Right atrium auricular region (tissue), 2 donors: ENCODE data around the gene SPATC1L. TPM values are rescaled to one million over a fixed set of nuclear protein-coding genes. Genes with fewer than 3 reads are reported as not detected.
A peak's percentile ranks its signal among the peaks of the same experiment; 100 is the strongest.
"Not testable (repeated sequence)": the region's sequence is repeated elsewhere in the genome, so short reads cannot be mapped to it uniquely, and the experiment has no call there.

Experiments
- DNase-seq: peaks from one replicate; pipeline ENCODE4 v3.0.0-alpha.2; 2019; ENCODE audit warnings: low spot score
- H3K27ac ChIP-seq, 2 donors: fragments of 200-600 bp; sonication (generic); 1 replicate in 1 of 2; 2 replicates in 1 of 2; pipeline ENCODE4 v1.5.1; 2016 to 2019
- H3K27me3 ChIP-seq, 2 donors: fragments of 200-600 bp; sonication (generic); one replicate each; pipeline versions ENCODE4 v1.5.1 to v1.6.0; 2017 to 2019
- H3K36me3 ChIP-seq: fragments of 200-600 bp; sonication (generic); one replicate; pipeline ENCODE4 v1.5.1; 2016
- H3K4me1 ChIP-seq, 2 donors: fragments of 200-600 bp; sonication (generic); one replicate each; pipeline versions ENCODE4 v1.5.1 to v1.6.0; 2017 to 2019
- H3K4me3 ChIP-seq, 2 donors: fragments of 200-600 bp; sonication (generic); 1 replicate in 1 of 2; 2 replicates in 1 of 2; pipeline ENCODE4 v1.5.1; 2017 to 2019; ENCODE audit warnings: mild to moderate bottlenecking in 1 of 2, moderate library complexity in 1 of 2
- H3K9me3 ChIP-seq, 2 donors: fragments of 200-600 bp; sonication (generic); one replicate each; pipeline ENCODE4 v1.5.1; 2019
- total RNA-seq, 2 donors: library from RNA; depleted of rRNA; stranded (reverse); fragments of >200 nt; gene quantifications; one replicate each; pipeline ENCODE4 v1.1.0, GENCODE V29; 2016
- TF ChIP-seq, protein P1 (sequence below), 2 donors: fragments of 200-600 bp; sonication (generic); IDR thresholded peaks; one replicate each; pipeline ENCODE4 v1.5.1; 2019; ENCODE audit warnings: antibody characterized with exemption in 2 of 2

Gene SPATC1L
- total RNA-seq, 2 donors from 2014 or later = 8.7 to 12.5 TPM

DNA sequence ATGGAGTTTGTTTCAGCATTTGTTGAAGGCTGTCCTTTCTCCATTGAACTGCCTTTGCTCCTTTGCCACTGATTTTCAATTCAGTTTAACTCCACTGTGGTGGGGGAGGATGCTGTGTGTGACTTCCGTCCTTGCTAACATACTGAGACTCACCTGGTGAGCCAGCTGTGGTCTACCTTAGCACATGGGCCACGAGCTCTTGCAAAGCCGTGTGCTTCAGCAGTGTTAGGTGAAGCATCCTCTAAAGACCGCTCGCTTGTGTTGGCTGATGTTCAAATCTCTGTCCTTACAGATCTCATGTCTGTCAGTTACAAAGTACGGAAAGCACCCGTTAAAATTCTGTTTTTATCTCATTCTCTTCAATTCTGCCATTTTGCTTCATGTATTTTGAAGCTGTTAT lies 3.6 kb upstream of the SPATC1L start:
- TF ChIP-seq, protein P1, sequence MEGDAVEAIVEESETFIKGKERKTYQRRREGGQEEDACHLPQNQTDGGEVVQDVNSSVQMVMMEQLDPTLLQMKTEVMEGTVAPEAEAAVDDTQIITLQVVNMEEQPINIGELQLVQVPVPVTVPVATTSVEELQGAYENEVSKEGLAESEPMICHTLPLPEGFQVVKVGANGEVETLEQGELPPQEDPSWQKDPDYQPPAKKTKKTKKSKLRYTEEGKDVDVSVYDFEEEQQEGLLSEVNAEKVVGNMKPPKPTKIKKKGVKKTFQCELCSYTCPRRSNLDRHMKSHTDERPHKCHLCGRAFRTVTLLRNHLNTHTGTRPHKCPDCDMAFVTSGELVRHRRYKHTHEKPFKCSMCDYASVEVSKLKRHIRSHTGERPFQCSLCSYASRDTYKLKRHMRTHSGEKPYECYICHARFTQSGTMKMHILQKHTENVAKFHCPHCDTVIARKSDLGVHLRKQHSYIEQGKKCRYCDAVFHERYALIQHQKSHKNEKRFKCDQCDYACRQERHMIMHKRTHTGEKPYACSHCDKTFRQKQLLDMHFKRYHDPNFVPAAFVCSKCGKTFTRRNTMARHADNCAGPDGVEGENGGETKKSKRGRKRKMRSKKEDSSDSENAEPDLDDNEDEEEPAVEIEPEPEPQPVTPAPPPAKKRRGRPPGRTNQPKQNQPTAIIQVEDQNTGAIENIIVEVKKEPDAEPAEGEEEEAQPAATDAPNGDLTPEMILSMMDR (IDR thresholded peaks at IDR 0.05) = no peak
- Histone ChIP-seq H3K9me3 (no peaks in the 10 kb centered on the region), H3K27me3 (no peaks in the 10 kb centered on the region), H3K27ac (peak overlapping the region; percentile 80 to 89), H3K4me3 (no peak overlapping the region), H3K36me3 (peaks cover 9% of the 10 kb centered on the region), H3K4me1 (peaks cover 0 to 58% of the 10 kb centered on the region in 2 donors)
- DNase-seq = peak; percentile 53

DNA sequence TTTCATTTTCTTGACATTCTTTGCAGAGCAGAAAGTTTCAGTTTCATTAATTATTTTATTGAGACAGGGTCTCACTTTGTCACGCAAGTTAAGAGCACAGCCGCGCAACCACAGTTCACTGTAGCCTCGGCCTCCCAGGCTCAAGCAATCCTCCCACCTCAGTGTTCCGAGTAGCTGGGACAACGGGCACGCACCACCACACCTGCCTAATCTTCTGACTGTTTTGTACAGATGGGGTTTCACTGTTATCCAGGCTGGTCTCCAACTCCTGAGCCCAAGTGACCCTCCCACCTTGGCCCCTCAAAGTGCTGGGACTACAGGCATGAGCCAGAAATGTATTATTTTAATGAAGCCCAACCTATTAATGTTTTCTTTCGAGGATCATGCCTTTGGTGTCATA lies 3.0 kb upstream of the SPATC1L start:
- no peak overlapping the region for H3K4me3 ChIP-seq
- H3K27ac ChIP-seq = peak overlapping the region in 1 of 2 donors; percentile 89
- H3K27me3 ChIP-seq = no peaks in the 10 kb centered on the region
- peaks cover 3% of the 10 kb centered on the region for H3K36me3 ChIP-seq
- H3K9me3 ChIP-seq = no peaks in the 10 kb centered on the region
- TF ChIP-seq, protein P1 (IDR thresholded peaks at IDR 0.05) = no peak
- H3K4me1 ChIP-seq = peaks cover 0 to 58% of the 10 kb centered on the region in 2 donors
- DNase-seq = peak; percentile 48

DNA sequence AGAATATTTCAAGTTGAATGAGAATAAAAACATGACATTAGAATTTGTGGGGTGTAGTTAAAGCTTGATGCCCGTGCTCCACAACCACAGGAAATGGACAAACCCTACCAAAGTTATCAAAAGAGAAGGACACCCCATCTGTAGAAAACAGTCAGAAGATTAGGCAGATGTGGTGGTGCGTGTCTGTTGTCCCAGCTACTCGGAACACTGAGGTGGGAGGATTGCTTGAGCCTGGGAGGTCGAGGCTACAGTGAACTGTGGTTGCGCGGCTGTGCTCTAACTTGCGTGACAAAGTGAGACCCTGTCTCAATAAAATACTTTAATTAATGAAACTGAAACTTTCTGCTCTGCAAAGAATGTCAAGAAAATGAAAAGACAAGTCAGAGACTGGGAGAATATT lies 1.5 kb upstream of the SPATC1L start:
- TF ChIP-seq, protein P1 (IDR thresholded peaks at IDR 0.05) = no peak
- Histone ChIP-seq H3K4me3 (no peak overlapping the region), H3K9me3 (no peaks in the 10 kb centered on the region), H3K4me1 (peaks cover 0 to 48% of the 10 kb centered on the region in 2 donors), H3K27ac (peak overlapping the region in 1 of 2 donors; percentile 92), H3K27me3 (no peaks in the 10 kb centered on the region), H3K36me3 (no peaks in the 10 kb centered on the region)
- DNase-seq = peak; percentile 49

DNA sequence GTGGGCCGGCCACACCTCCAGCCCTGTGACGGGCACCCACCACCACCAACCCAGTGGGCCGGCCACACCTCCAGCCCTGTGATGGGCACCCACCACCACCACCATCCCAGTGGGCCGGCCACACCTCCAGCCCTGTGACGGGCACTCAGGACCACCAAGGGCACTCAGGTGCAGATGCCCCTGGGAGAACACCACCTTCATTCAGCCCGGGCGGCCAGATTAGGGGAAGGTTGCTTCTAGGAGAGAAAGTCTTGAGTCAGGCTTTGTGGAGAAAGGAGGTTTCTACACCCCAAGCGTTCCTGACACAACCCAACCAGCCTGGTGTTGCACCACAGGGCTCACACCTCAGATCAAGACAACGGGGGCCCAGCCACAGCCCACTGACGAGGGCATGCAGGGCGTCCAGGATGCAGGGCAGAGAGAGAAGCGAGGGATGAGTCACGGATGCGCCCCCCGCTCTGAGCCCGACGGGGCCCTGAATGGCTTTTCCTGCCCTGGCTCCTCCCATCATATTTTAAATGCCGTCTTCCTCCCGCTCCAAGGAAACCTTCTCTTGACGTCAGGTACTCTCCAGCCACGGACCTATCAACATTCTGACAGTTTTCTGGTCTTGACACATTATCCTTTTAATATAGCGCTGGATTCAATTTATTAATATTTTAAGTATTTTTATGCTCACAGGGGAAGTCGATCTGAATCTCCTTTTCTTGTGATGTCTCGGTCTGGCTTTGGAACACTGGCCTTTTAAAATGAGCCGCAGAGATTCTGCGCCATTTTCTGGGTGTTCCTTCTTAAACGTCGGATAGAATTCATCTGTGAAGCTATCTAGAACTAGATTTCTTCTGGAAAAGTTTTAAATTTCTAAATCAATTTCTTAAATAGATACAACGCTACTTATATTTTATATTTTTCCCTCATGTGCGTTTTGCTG lies 631 bp upstream of the SPATC1L start:
- Histone ChIP-seq H3K36me3 (no peaks in the 10 kb centered on the region), H3K9me3 (no peaks in the 10 kb centered on the region), H3K27me3 (no peaks in the 10 kb centered on the region), H3K4me3 (peak overlapping the region; percentile 31 to 74), H3K4me1 (peaks cover 0 to 39% of the 10 kb centered on the region in 2 donors), H3K27ac (peak overlapping the region; percentile 71 to 92)
- DNase-seq = peak; percentile 84
- TF ChIP-seq, protein P1 (IDR thresholded peaks at IDR 0.05) = no peak

DNA sequence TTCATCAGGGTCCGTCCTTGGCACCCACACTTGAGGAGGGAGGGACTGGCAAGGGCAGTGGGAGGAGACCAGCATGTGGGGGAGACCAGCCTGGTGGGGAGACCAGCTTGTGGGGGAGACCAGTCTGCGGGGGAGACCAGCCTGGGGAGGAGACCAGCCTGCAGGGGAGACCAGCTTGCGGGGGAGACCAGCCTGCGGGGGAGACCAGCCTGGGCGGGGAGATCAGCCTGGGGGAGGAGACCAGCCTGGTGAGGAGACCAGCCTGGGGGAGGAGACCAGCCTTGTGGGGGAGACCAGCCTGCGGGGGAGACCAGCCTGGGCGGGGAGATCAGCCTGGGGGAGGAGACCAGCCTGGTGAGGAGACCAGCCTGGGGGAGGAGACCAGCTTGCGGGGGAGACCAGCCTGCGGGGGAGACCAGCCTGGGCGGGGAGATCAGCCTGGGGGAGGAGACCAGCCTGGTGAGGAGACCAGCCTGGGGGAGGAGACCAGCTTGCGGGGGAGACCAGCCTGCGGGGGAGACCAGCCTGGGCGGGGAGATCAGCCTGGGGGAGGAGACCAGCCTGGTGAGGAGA lies 836 bp downstream of the SPATC1L start:
- H3K27ac ChIP-seq = peak overlapping the region in 1 of 2 donors; percentile 79

More for the DNA sequence above, 836 bp downstream of the SPATC1L start:
- not testable (repeated sequence) for H3K27me3 ChIP-seq, H3K9me3 ChIP-seq, DNase-seq, H3K36me3 ChIP-seq
- Histone ChIP-seq H3K4me3 (peak overlapping the region in 1 of 2 donors; percentile 74), H3K4me1 (peaks cover 0 to 25% of the 10 kb centered on the region in 2 donors)
